HepG2 (cell line): Measurements from ENCODE around the gene PLSCR1. TPM values are rescaled to one million over a fixed set of nuclear protein-coding genes. Genes with fewer than 3 reads are reported as not detected.

Source experiments
- ATAC-seq: fragments of 200-7000 bp; cut with Tn5 transposase; 3 replicates; pipeline ENCODE4 v1.9.1; 2020; ENCODE audit warnings: mild to moderate bottlenecking, moderate library complexity
- BruUV-seq: library from RNA; stranded (reverse); fragments of 400-500 nt; replicated peaks from 2 replicates; lab custom pipeline; 2021; lab: Mats Ljungman, UMichigan
- CTCF ChIA-PET: fragments of 300-600 bp; formaldehyde crosslinking; extraction: SDS; loops from one replicate; lab custom pipeline; 2021; ENCODE audit warnings: low total read pairs, inconsistent platforms, low intra/inter-chr PET ratio; lab: Yijun Ruan, JAX
- POLR2A ChIA-PET: fragments of 350-600 bp; sonication (Branson Sonifier 250); formaldehyde crosslinking; loops from one replicate; lab custom pipeline; 2020; ENCODE audit warnings: antibody characterized with exemption, inconsistent platforms; lab: Yijun Ruan, JAX
- DNase-seq: peaks from one replicate; pipeline ENCODE4 v3.0.0-alpha.2; 2015; ENCODE audit warnings: low spot score
- FAIRE-seq: peaks from 3 replicates; lab custom pipeline; 2011; peaks lifted over from hg19 to GRCh38; lab: Jason Lieb, UNC
- H2AFZ ChIP-seq: one replicate; pipeline ENCODE4 v1.6.1; 2011; ENCODE audit warnings: low read length, inconsistent platforms
- H3K27ac ChIP-seq: fragments of 300-600 bp; 3 replicates; pipeline ENCODE4 v1.8.0; 2011; ENCODE audit warnings: mixed run types, mild to moderate bottlenecking, mixed read lengths, low read length, inconsistent platforms; ENCODE audit not compliant: insufficient read depth; ENCODE audit errors: extremely low read length
- H3K27me3 ChIP-seq, 2 experiments: fragments of 200-600 bp in 1 of 2; 2 replicates in 1 of 2; 3 replicates in 1 of 2; pipeline versions ENCODE4 v1.6.0 to v1.8.0; 2011; ENCODE audit warnings: low read length in 2 of 2, mild to moderate bottlenecking in 2 of 2, moderate library complexity in 2 of 2, inconsistent platforms in 1 of 2; ENCODE audit not compliant: insufficient read depth in 2 of 2, control insufficient read depth in 1 of 2
- H3K36me3 ChIP-seq, 2 experiments: fragments of 200-600 bp in 1 of 2; replicated peaks in 1 of 2; 2 replicates in 1 of 2; 3 replicates in 1 of 2; pipeline versions ENCODE4 v1.5.1 to v1.8.0; 2011; ENCODE audit warnings: low read length in 2 of 2, inconsistent platforms in 1 of 2; ENCODE audit not compliant: insufficient read depth in 2 of 2, control insufficient read depth in 1 of 2
- H3K4me1 ChIP-seq: 2 replicates; pipeline ENCODE4 v1.5.1; 2012; ENCODE audit warnings: low read length, inconsistent platforms; ENCODE audit not compliant: insufficient read depth
- H3K4me2 ChIP-seq: 2 replicates; pipeline ENCODE4 v1.6.0; 2011; ENCODE audit warnings: low read depth, low read length, inconsistent platforms
- H3K4me3 ChIP-seq, 3 experiments: fragments of 200-600 bp in 1 of 3; sonication (generic), shearing (Covaris generic) in 1 of 3; replicated peaks in 1 of 3; 2 replicates each; pipeline ENCODE4 v1.5.1; 2011 to 2016; ENCODE audit warnings: low read length in 3 of 3, inconsistent platforms in 2 of 3, low read depth in 2 of 3, mild to moderate bottlenecking in 2 of 3, control low read depth in 1 of 3, mixed read lengths in 1 of 3; ENCODE audit not compliant: insufficient read depth in 1 of 3
- H3K79me2 ChIP-seq: one replicate; pipeline ENCODE4 v1.6.1; 2011; ENCODE audit warnings: low read length, inconsistent platforms; ENCODE audit not compliant: insufficient read depth
- H3K9ac ChIP-seq: 2 replicates; pipeline ENCODE4 v1.6.0; 2011; ENCODE audit warnings: mild to moderate bottlenecking, low read depth, low read length, inconsistent platforms; ENCODE audit not compliant: insufficient read depth
- H3K9me3 ChIP-seq: 2 replicates; pipeline ENCODE4 v1.5.1; 2012; ENCODE audit warnings: mild to moderate bottlenecking, low read length
- H4K20me1 ChIP-seq: 2 replicates; pipeline ENCODE4 v1.6.0; 2011; ENCODE audit warnings: inconsistent platforms, mild to moderate bottlenecking, low read length, moderate library complexity; ENCODE audit not compliant: insufficient read depth
- ATF1 ChIP-seq: IDR thresholded peaks from 2 replicates; pipeline ENCODE4 v1.6.1; 2016; ENCODE audit warnings: mild to moderate bottlenecking, control low read depth
- GATAD2A ChIP-seq: IDR thresholded peaks from 2 replicates; pipeline ENCODE4 v1.6.1; 2016
- HOXD1 ChIP-seq: sonication (generic); formaldehyde crosslinking; IDR thresholded peaks from 2 replicates; pipeline ENCODE4 v1.5.0; 2020; ENCODE audit warnings: missing genetic modification reagents
- NFE2L1 ChIP-seq: sonication (generic); formaldehyde crosslinking; IDR thresholded peaks from 2 replicates; pipeline ENCODE4 v1.4.0; 2020; ENCODE audit warnings: missing genetic modification reagents, mild to moderate bottlenecking, borderline replicate concordance
- RAD21 ChIP-seq: fragments of 450-650 bp; formaldehyde crosslinking; IDR thresholded peaks from 2 replicates; pipeline ENCODE4 v1.5.0; 2020; ENCODE audit warnings: mild to moderate bottlenecking
- SCMH1 ChIP-seq: sonication (generic); formaldehyde crosslinking; IDR thresholded peaks from 2 replicates; pipeline ENCODE4 v1.9.0; 2021; ENCODE audit warnings: missing genetic modification reagents, mild to moderate bottlenecking, borderline replicate concordance
- SMC3 ChIP-seq: IDR thresholded peaks from 2 replicates; pipeline ENCODE4 v1.6.1; 2011; ENCODE audit warnings: low read length, improper control_type of control experiment
- STAG1 ChIP-seq: sonication (generic); formaldehyde crosslinking; IDR thresholded peaks from 2 replicates; pipeline ENCODE4 v1.4.0; 2020; ENCODE audit warnings: missing genetic modification reagents
- TEAD2 ChIP-seq: sonication (generic); formaldehyde crosslinking; IDR thresholded peaks from 2 replicates; pipeline ENCODE4 v1.9.0; 2021; ENCODE audit warnings: missing genetic modification reagents
- ZNF879 ChIP-seq: sonication (generic); formaldehyde crosslinking; IDR thresholded peaks from 2 replicates; pipeline ENCODE4 v1.8.1; 2023; ENCODE audit warnings: missing genetic modification reagents
- WGBS: methylation state at CpG from one replicate; pipeline ENCODE4 v1.1.6; 2017; ENCODE audit warnings: low lambda C conversion rate; 5-methylcytosine and 5-hydroxymethylcytosine counted together
- in situ Hi-C: cut with HindIII; loops from 2 replicates; pipeline ENCODE4 v1.10.0; 2017; ENCODE audit warnings: low pct_unique_long_range_greater_than_20kb; ENCODE audit not compliant: extremely low pct_ligation_motif_present
- intact Hi-C: fragments of 100-400 bp; cut with micrococcal nuclease; formaldehyde crosslinking; loops from one replicate; pipeline ENCODE4 v1.10.0; 2022; ENCODE audit not compliant: unreplicated experiment
- polyA plus RNA-seq, 8 experiments: library from polyadenylated mRNA; depleted of rRNA in 3 of 8; stranded (reverse) in 7 of 8; unstranded in 1 of 8; fragments of >200 nt; fragmentation: Illumina TruSeq in 4 of 8; extraction: Trizol in 4 of 8; gene quantifications; 2 replicates each; pipeline versions ENCODE4 v1.2.1 to v1.2.3, GENCODE V29; 2011 to 2016; ENCODE audit warnings: low read depth in 4 of 8, missing spikeins in 1 of 8, mixed read lengths in 1 of 8; ENCODE audit not compliant: insufficient read depth in 1 of 8
- total RNA-seq, 5 experiments: library from RNA; depleted of rRNA; stranded (reverse); fragments of >200 nt; fragmentation: Illumina TruSeq; extraction: Trizol; gene quantifications; 2 replicates each; pipeline ENCODE4 v1.2.3, GENCODE V29; 2016; ENCODE audit warnings: low read depth in 1 of 5
- TF ChIP-seq, protein P1 (sequence below): sonication (generic); formaldehyde crosslinking; IDR thresholded peaks from 2 replicates; pipeline ENCODE4 v1.5.0; 2020; ENCODE audit warnings: mild to moderate bottlenecking, missing genetic modification reagents, moderate library complexity
- TF ChIP-seq, protein P2 (sequence below): sonication (generic); formaldehyde crosslinking; IDR thresholded peaks from 2 replicates; pipeline ENCODE4 v1.4.0; 2020; ENCODE audit warnings: missing genetic modification reagents, borderline replicate concordance

Gene PLSCR1
- total and polyA plus RNA-seq, 2 of the 13 experiments (the other 11 are each of a cell fraction or from before 2014, with no cell fraction given) = 33.8 to 34.1 TPM

DNA sequence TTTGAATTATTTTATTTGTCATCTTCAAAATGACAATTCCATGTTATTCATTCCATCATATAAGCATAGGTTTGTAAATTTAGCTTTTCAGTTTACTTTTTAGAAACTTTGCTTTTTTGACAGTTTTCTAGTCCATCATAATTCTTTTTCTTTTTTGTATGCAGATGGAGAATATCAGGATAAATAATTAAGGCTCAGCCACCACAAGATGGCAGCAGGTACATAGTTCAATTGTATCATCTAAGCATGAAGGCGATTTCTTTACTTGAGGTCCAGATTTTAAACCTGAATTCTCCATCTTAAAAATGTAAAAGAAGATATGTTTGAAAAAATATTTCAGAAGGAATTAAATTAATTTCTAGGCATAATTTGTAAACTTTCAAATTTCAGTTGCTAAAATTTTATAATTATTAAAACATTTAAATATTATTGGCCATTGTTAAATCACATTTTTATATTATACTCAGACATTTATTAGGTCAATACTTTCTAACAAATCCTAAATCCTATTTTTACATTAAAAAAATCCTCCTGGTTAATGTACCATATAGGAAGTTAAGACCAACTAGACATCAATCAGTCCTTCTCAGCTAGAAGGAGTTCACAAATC, 45.6 kb upstream of the PLSCR1 start:
- no peaks in the 10 kb centered on the region for H3K36me3 ChIP-seq
- no peak overlapping the region for H3K4me3 ChIP-seq
- no peak overlapping the region for H3K4me2 ChIP-seq
- ChIA-PET POLR2A (no interaction called here), CTCF (interaction anchor here (4.2 kb wide), 1 partner anchor 50 kb away, joined by 104 read pairs; no protein-coding TSS in a partner anchor)
- H4K20me1 ChIP-seq = no peaks in the 10 kb centered on the region
- ATAC-seq (no peak), FAIRE-seq (no peak), DNase-seq (peak; percentile 52)
- 2% methylated on average over 1 of the region's 1 CpG for whole genome bisulfite sequencing
- no TSS peak for BruUV-seq
- H3K27ac ChIP-seq = no peak overlapping the region
- peaks cover 16% of the 10 kb centered on the region for H3K4me1 ChIP-seq
- H3K9me3 ChIP-seq = no peaks in the 10 kb centered on the region
- no peak overlapping the region for H2AFZ ChIP-seq
- H3K79me2 ChIP-seq = no peaks in the 10 kb centered on the region
- intact Hi-C loops (loop anchor here (1.0 to 2.0 kb wide), 2 partner anchors 48 to 595 kb away; no protein-coding TSS in a partner anchor), in situ Hi-C loops (loop anchor here (5.0 kb wide), 1 partner anchor 37 kb away; no protein-coding TSS in a partner anchor)
- peak; percentile 20; the same call in 1 of the 2 replicates for TF ChIP-seq GATAD2A (CRISPR knock-in tag)
- TF ChIP-seq TEAD2 (CRISPR knock-in tag) = no peak
- TF ChIP-seq RAD21 (CRISPR knock-in tag) = peak; percentile 25; the same call in 1 of the 2 replicates
- TF ChIP-seq SMC3 = peak; percentile 78
- TF ChIP-seq, protein P1, sequence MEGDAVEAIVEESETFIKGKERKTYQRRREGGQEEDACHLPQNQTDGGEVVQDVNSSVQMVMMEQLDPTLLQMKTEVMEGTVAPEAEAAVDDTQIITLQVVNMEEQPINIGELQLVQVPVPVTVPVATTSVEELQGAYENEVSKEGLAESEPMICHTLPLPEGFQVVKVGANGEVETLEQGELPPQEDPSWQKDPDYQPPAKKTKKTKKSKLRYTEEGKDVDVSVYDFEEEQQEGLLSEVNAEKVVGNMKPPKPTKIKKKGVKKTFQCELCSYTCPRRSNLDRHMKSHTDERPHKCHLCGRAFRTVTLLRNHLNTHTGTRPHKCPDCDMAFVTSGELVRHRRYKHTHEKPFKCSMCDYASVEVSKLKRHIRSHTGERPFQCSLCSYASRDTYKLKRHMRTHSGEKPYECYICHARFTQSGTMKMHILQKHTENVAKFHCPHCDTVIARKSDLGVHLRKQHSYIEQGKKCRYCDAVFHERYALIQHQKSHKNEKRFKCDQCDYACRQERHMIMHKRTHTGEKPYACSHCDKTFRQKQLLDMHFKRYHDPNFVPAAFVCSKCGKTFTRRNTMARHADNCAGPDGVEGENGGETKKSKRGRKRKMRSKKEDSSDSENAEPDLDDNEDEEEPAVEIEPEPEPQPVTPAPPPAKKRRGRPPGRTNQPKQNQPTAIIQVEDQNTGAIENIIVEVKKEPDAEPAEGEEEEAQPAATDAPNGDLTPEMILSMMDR = peak; percentile 68
- TF ChIP-seq STAG1 (CRISPR knock-in tag) = peak; percentile 82
- H3K9ac ChIP-seq = no peak overlapping the region
- H3K27me3 ChIP-seq = no peaks in the 10 kb centered on the region

DNA sequence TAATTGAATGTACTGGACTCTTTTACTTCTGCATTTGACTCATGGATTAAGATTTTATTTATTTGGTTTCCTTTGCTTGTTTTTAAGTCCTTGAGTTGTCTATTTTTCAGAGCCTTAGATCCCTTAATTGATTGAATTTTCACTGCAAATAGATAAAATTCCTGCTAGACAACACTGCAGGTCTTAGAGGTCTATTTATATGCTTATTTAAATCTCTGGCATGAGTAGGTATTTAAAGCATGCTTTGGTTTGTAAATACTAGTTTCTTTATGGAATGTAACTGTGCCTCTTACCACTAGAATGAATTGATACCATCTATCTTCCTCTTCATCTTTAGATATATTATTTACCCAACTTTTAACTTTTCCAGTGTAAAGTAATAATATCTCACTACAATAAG, 40.7 kb upstream of the PLSCR1 start:
- in situ Hi-C loops (no loop called here), intact Hi-C loops (no loop called here)
- Histone ChIP-seq H3K9ac (no peak overlapping the region), H4K20me1 (no peaks in the 10 kb centered on the region), H3K4me2 (no peak overlapping the region), H3K27me3 (no peaks in the 10 kb centered on the region), H3K27ac (no peak overlapping the region), H3K4me1 (peaks cover 38% of the 10 kb centered on the region), H3K9me3 (peaks cover 17% of the 10 kb centered on the region), H3K36me3 (no peaks in the 10 kb centered on the region), H3K79me2 (no peaks in the 10 kb centered on the region), H3K4me3 (no peak overlapping the region), H2AFZ (no peak overlapping the region)
- no peak for FAIRE-seq
- POLR2A ChIA-PET = no interaction called here
- CTCF ChIA-PET = no interaction called here
- no peak for DNase-seq
- no TSS peak for BruUV-seq
- no peak for ATAC-seq
- no peak for TF ChIP-seq SCMH1 (CRISPR knock-in tag)
- TF ChIP-seq NFE2L1 (CRISPR knock-in tag) = no peak
- no peak for TF ChIP-seq ZNF879 (CRISPR knock-in tag)
- TF ChIP-seq, protein P2, sequence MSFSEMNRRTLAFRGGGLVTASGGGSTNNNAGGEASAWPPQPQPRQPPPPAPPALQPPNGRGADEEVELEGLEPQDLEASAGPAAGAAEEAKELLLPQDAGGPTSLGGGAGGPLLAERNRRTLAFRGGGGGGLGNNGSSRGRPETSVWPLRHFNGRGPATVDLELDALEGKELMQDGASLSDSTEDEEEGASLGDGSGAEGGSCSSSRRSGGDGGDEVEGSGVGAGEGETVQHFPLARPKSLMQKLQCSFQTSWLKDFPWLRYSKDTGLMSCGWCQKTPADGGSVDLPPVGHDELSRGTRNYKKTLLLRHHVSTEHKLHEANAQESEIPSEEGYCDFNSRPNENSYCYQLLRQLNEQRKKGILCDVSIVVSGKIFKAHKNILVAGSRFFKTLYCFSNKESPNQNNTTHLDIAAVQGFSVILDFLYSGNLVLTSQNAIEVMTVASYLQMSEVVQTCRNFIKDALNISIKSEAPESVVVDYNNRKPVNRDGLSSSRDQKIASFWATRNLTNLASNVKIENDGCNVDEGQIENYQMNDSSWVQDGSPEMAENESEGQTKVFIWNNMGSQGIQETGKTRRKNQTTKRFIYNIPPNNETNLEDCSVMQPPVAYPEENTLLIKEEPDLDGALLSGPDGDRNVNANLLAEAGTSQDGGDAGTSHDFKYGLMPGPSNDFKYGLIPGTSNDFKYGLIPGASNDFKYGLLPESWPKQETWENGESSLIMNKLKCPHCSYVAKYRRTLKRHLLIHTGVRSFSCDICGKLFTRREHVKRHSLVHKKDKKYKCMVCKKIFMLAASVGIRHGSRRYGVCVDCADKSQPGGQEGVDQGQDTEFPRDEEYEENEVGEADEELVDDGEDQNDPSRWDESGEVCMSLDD (CRISPR knock-in tag) = no peak
- TF ChIP-seq ATF1 (CRISPR knock-in tag) = no peak
- no peak for TF ChIP-seq HOXD1 (CRISPR knock-in tag)
